Heart right ventricle (tissue), 16 donors: ENCODE measurements around the gene TARP.
"Not testable (repeated sequence)": the region's sequence is repeated elsewhere in the genome, so short reads cannot be mapped to it uniquely, and the experiment has no call there.

ENCODE experiments used
- ATAC-seq, 8 donors: fragments of 200-7000 bp; cut with Tn5 transposase; one replicate each; pipeline ENCODE4 v1.9.1; 2020; ENCODE audit warnings: mild to moderate bottlenecking in 8 of 8, moderate library complexity in 8 of 8, moderate number of reproducible peaks in 1 of 8
- DNase-seq, 2 donors: peaks; one replicate each; pipeline ENCODE4 v3.0.0-alpha.2; 2020
- H3K27ac ChIP-seq, 10 donors: fragments of 200-600 bp; sonication (generic) in 2 of 10; one replicate each; pipeline versions ENCODE4 v1.5.0 to v1.8.0; 2020 to 2022; ENCODE audit warnings: mild to moderate bottlenecking in 3 of 10
- H3K27me3 ChIP-seq, 7 donors: fragments of 200-600 bp; one replicate each; pipeline ENCODE4 v1.8.0; 2021 to 2022; ENCODE audit warnings: mild to moderate bottlenecking in 2 of 7
- H3K36me3 ChIP-seq, 9 donors: fragments of 200-600 bp; sonication (generic) in 1 of 9; one replicate each; pipeline versions ENCODE4 v1.5.0 to v1.8.0; 2020 to 2022; ENCODE audit warnings: mild to moderate bottlenecking in 2 of 9
- H3K4me1 ChIP-seq, 9 donors: fragments of 200-600 bp; sonication (generic) in 1 of 9; one replicate each; pipeline versions ENCODE4 v1.5.0 to v1.8.0; 2020 to 2022; ENCODE audit warnings: mild to moderate bottlenecking in 4 of 9
- H3K4me3 ChIP-seq, 10 donors: fragments of 200-600 bp; sonication (generic) in 2 of 10; one replicate each; pipeline versions ENCODE4 v1.5.0 to v1.8.0; 2020 to 2022; ENCODE audit warnings: mild to moderate bottlenecking in 7 of 10, moderate library complexity in 2 of 10
- H3K9me3 ChIP-seq, 11 donors: fragments of 200-600 bp in 10 of 11; sonication (generic) in 2 of 11; one replicate each; pipeline versions ENCODE4 v1.5.0 to v1.8.0; 2013 to 2022; ENCODE audit warnings: mild to moderate bottlenecking in 2 of 11, control low read depth in 1 of 11, moderate library complexity in 1 of 11
- CTCF ChIP-seq, 9 donors: fragments of 200-600 bp; sonication (generic) in 2 of 9; IDR thresholded peaks; one replicate each; pipeline versions ENCODE4 v1.5.0 to v1.8.0; 2021 to 2022; ENCODE audit warnings: antibody characterized with exemption in 9 of 9, mild to moderate bottlenecking in 5 of 9, moderate library complexity in 1 of 9
- WGBS, 2 donors: extraction: QIAGEN DNeasy Blood & Tissue Kit; methylation state at CpG; one replicate each; pipeline ENCODE4 v1.1.7; 2013; ENCODE audit warnings: inconsistent platforms in 1 of 2; 5-methylcytosine and 5-hydroxymethylcytosine counted together
- intact Hi-C, 10 donors: fragments of 100-400 bp; cut with DNase I; formaldehyde crosslinking; loops; one replicate each; pipeline versions ENCODE4 v1.11.1 to v1.14.2; 2022
- donor health status: Arrhythmogenic right ventricular cardiomyopathy.
- donor health status: ischemic (EF 13 %, LVEDD 7.1; RV severe dilation, severe dysfunction).
- donor health status: healthy with polysubstance abuse.
- donor health status: DM: no; HTN: yes; CAD: no.
- donor health status: DM: no; HTN: no; CAD: no.
- donor health status: ischemic (EF 25% LVEDD 6.9; RV normal size, moderate dysfunction).
- donor health status: ischemic (EF 25% LVEDD 5.7; RV mildly dilated, moderate dysfunction).
- donor health status: healthy.
- donor health status: DM: yes; HTN: yes; CAD: no.
- donor health status: Ischemic cardiomyopathy.
- donor health status: ischemic (EF 35%, LVEDD 5.7; RV mildly dilated, moderate dysfunction).
- donor health status: nonischemic (EF 11% LVEDD 7.7; RV severe dilation, severe dysfunction).
- donor health status: DM: yes; HTN: yes; CAD: no.
- donor health status: PGD.
- donor health status: ischemic (EF 29% LVEDD 5.4; RV normal size, mild dysfunction).
- donor health status: nonischemic (EF 23%, LVEDD 6.1; RV moderate dilation, normal function).

The TARP gene

GRCh38 chr7:38274927-38275620 lies 1.6 kb upstream of the TARP start:
- Histone ChIP-seq H3K27ac (peak overlapping the region in 1 of 10 donors; percentile 38), H3K36me3 (no peaks in the 10 kb centered on the region), H3K4me3 (peak overlapping the region in 1 of 10 donors; percentile 4), H3K9me3 (no peaks in the 10 kb centered on the region), H3K4me1 (peaks cover 0 to 11% (median 0%) of the 10 kb centered on the region in 9 donors), H3K27me3 (peaks cover 0 to 3% (median 0%) of the 10 kb centered on the region in 7 donors)
- 85 to 88% methylated on average over 3 of the region's 3 CpGs for WGBS, 2 donors
- no peak for DNase-seq
- no peak for ATAC-seq
- intact Hi-C loops: no loop called here
- no peak for TF ChIP-seq CTCF (IDR thresholded peaks at IDR 0.05)

DNA sequence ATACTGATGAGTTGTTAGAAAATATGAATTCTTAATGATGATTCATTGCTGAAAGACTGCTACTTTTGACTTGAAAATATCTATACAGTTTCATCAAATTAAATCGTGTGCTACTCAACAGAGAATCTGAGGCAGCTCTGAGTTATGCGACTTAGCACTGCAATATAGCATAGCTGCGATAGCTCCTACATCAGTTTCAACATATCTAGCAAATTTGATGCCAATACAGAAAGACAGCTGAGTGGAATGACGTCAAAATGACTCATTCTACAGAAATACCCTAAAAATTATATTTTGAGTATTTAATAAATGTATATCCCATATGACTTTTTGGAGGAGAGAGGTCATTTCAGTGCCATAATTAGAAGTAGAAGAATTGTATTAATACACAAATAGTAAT lies 1.1 kb upstream of the TARP start:
- H3K36me3 ChIP-seq: no peaks in the 10 kb centered on the region
- intact Hi-C loops: no loop called here
- 82 to 86% methylated on average over 4 of the region's 4 CpGs for WGBS, 2 donors

DNA sequence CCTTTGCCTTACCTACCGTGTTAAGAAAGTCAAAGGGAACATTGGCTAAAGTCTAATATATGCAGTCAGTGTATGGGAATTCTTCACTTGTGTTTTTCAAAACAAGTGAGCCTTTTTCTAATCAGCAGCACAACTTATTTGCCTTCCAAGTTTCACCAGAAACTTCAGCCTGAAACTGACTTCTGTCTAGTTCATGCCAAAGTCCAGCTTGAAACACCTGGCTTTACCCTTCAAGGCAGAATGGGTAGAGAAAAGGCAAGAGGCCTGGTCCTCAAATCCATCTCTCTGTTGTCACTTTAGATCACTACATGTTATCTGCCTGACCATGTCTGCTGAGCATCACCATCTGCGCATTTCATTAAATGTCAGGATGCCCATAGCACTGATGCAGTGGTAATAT lies 3.0 kb downstream of the TARP start:
- H3K9me3 ChIP-seq, intact Hi-C loops, H3K27me3 ChIP-seq, H3K4me3 ChIP-seq, ATAC-seq, H3K4me1 ChIP-seq, H3K27ac ChIP-seq, DNase-seq, H3K36me3 ChIP-seq: not testable (repeated sequence)
- 82 to 90% methylated on average over 1 of the region's 2 CpGs for WGBS, 2 donors

More for the DNA sequence above, 1.1 kb upstream of the TARP start:
- DNase-seq: no peak
- peak overlapping the region in 1 of 10 donors; percentile 21 for H3K4me3 ChIP-seq
- H3K4me1 ChIP-seq: peaks cover 0 to 11% (median 0%) of the 10 kb centered on the region in 9 donors
- H3K9me3 ChIP-seq: no peaks in the 10 kb centered on the region
- no peak for TF ChIP-seq CTCF (IDR thresholded peaks at IDR 0.05)
- peaks cover 0 to 3% (median 0%) of the 10 kb centered on the region in 7 donors for H3K27me3 ChIP-seq
- ATAC-seq: no peak
- peak overlapping the region in 1 of 10 donors; percentile 38 for H3K27ac ChIP-seq

DNA sequence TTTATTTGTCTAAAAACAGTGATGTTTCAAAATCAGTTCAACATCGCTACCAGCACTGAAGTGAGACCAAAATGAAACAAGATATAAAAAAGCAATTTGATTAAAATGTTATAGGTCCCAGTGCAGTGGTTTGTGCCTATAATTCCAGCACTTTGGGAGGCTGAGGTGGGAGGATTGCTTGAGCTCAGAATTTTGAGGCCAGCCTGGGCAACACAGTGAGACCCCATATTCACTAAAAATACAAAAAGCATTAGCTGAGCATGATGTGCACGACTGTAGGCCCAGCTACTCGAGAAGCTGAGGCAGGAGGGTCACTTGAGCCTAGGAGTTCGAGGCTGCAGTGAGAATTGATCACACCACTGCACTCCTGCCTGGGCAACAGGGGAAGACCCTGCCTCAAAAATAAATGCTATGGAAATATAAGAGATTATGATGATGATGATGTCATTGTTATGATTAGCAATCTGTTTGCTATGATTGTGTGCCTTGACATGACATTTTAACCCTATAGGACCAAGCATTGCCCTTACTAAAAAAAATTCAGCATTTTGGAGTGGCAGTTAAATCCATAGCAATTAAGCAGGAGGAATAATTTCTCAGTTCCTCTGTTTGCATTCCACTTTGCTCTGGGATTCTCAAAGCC lies 3.6 kb downstream of the TARP start:
- H3K4me3 ChIP-seq, DNase-seq, H3K36me3 ChIP-seq, H3K27ac ChIP-seq, H3K27me3 ChIP-seq, intact Hi-C loops, H3K9me3 ChIP-seq, H3K4me1 ChIP-seq, ATAC-seq: not testable (repeated sequence)
- WGBS, 2 donors: 81 to 82% methylated on average over 4 of the region's 4 CpGs

DNA sequence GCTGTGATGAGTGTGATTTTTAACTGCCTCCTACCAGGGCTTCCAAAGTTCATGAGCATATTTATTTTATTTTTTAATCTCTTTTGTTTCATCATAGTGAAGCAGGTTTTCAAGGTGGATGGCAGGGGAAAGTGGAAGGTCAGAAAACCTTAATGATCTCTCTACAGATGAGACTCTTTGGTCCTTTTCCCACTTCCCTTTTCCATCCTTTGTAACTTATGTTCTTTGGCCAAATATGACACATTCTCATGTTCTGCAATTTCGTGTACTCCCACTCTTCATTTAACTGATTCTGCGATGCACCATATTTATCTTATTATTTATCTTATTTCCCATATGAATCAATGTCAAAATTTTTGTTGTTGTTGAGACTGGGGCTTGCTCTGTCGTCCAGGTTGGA lies 7.5 kb downstream of the TARP start:
- H3K9me3 ChIP-seq, H3K4me1 ChIP-seq, H3K27me3 ChIP-seq, H3K4me3 ChIP-seq, H3K27ac ChIP-seq, intact Hi-C loops, ATAC-seq, H3K36me3 ChIP-seq, DNase-seq: not testable (repeated sequence)
- 69 to 76% methylated on average over 3 of the region's 3 CpGs for WGBS, 2 donors

- whole genome bisulfite sequencing, 2 donors: 26 to 29% methylated on average over 1 of the region's 1 CpG
- ATAC-seq, H3K9me3 ChIP-seq: not testable (repeated sequence)
These were observed 8.8 kb downstream of the TARP start for GRCh38 chr7:38264602-38265001.

GRCh38 chr7:38263274-38263673 lies 10.2 kb downstream of the TARP start:
- H3K9me3 ChIP-seq, H3K4me3 ChIP-seq, H3K4me1 ChIP-seq, H3K36me3 ChIP-seq, H3K27me3 ChIP-seq, intact Hi-C loops, ATAC-seq, DNase-seq, H3K27ac ChIP-seq: not testable (repeated sequence)
- WGBS, 2 donors: 64 to 71% methylated on average over 1 of the region's 1 CpG

More at GRCh38 chr7:38264602-38265001, 8.8 kb downstream of the TARP start:
- H3K4me1 ChIP-seq, H3K27me3 ChIP-seq, DNase-seq, H3K27ac ChIP-seq, H3K4me3 ChIP-seq, intact Hi-C loops, H3K36me3 ChIP-seq: not testable (repeated sequence)
